CD4-positive, CD25-positive, alpha-beta regulatory T cell (primary cell): ENCODE results near the gene KCNH2. TPM values are rescaled to one million over a fixed set of nuclear protein-coding genes. Genes with fewer than 3 reads are reported as not detected.

Experiments used
- ATAC-seq, 2 donors: fragments of 150-1000 bp; cut with Tn5 transposase; one replicate each; pipeline ENCODE4 v1.10.0; 2021; ENCODE audit warnings: low read depth in 2 of 2, moderate number of reproducible peaks in 2 of 2, moderate library complexity in 1 of 2
- DNase-seq, 3 donors: peaks; one replicate each; pipeline versions ENCODE4 v3.0.0 to v3.0.0-alpha.2; 2012 to 2022; ENCODE audit warnings: mixed read lengths in 1 of 3
- H3K27ac ChIP-seq: one replicate; pipeline ENCODE4 v1.7.0; 2013; ENCODE audit warnings: mild to moderate bottlenecking, low read length; ENCODE audit not compliant: insufficient read depth, poor library complexity, severe bottlenecking
- H3K27me3 ChIP-seq: one replicate; pipeline ENCODE4 v1.7.0; 2013; ENCODE audit warnings: low read length; ENCODE audit not compliant: control insufficient read depth, insufficient read depth
- H3K36me3 ChIP-seq: one replicate; pipeline ENCODE4 v1.7.0; 2013; ENCODE audit warnings: mild to moderate bottlenecking, low read length, moderate library complexity; ENCODE audit not compliant: control insufficient read depth, insufficient read depth
- H3K4me1 ChIP-seq: 2 replicates; pipeline ENCODE4 v1.7.0; 2013; ENCODE audit warnings: mild to moderate bottlenecking, low read length; ENCODE audit not compliant: insufficient read depth, control insufficient read depth, poor library complexity, severe bottlenecking
- H3K4me3 ChIP-seq: one replicate; pipeline ENCODE4 v1.7.0; 2013; ENCODE audit warnings: low read depth, mild to moderate bottlenecking, low read length, moderate library complexity
- H3K9me3 ChIP-seq, 2 experiments: 1 replicate in 1 of 2; 2 replicates in 1 of 2; pipeline ENCODE4 v1.7.0; 2013; ENCODE audit warnings: low read length in 2 of 2, mild to moderate bottlenecking in 1 of 2, moderate library complexity in 1 of 2; ENCODE audit not compliant: control insufficient read depth in 2 of 2
- H3K27ac Mint-ChIP-seq, 3 donors: one replicate each; pipeline ENCODE4 v1.8.0; 2020 to 2022; ENCODE audit warnings: mild to moderate bottlenecking in 3 of 3, mixed read lengths in 3 of 3, moderate library complexity in 2 of 3
- H3K27me3 Mint-ChIP-seq: one replicate; pipeline ENCODE4 v1.8.0; 2022; ENCODE audit warnings: mild to moderate bottlenecking, mixed read lengths
- H3K36me3 Mint-ChIP-seq: one replicate; pipeline ENCODE4 v1.8.0; 2020; ENCODE audit warnings: mixed read lengths
- H3K4me1 Mint-ChIP-seq, 4 donors: one replicate each; pipeline ENCODE4 v1.8.0; 2020 to 2022; ENCODE audit warnings: mixed read lengths in 4 of 4, mild to moderate bottlenecking in 1 of 4
- H3K4me3 Mint-ChIP-seq, 4 donors: one replicate each; pipeline ENCODE4 v1.8.0; 2020 to 2022; ENCODE audit warnings: mild to moderate bottlenecking in 4 of 4, mixed read lengths in 4 of 4, moderate library complexity in 3 of 4
- H3K9me3 Mint-ChIP-seq, 7 donors: one replicate each; pipeline ENCODE4 v1.8.0; 2020 to 2022; ENCODE audit warnings: mixed read lengths in 7 of 7, mild to moderate bottlenecking in 3 of 7, moderate library complexity in 2 of 7
- polyA plus RNA-seq, 4 donors: library from polyadenylated mRNA; unstranded; fragments of 300-500 nt; fragmentation: Illumina TruSeq; gene quantifications; one replicate each; pipeline ENCODE4 v1.2.3, GENCODE V29; 2021
- total RNA-seq: library from RNA; stranded (reverse); gene quantifications from one replicate; pipeline ENCODE4 v1.2.3, GENCODE V29; 2022

KCNH2 gene
- total and polyA plus RNA-seq, 5 donors from 2014 or later, result 0.83 to 3.5 (median 1.6) TPM

DNA sequence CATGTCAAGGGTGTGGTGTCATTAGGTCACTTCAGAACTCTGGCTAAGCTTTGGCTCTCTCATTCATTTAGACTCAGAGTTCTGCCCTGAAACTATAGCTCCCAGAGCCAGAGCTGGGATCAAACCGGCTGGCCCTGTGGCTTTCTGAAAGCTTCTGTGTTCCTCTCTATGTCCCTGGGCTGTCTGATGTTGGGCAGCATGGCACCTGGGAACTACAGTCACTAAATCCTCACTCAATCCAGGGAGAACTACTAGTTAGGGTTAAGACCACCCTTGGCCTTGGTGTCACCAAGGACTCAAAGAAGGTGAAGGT lies 32.9 kb upstream of the KCNH2 start:
- ATAC-seq (no peak), DNase-seq (no peak)
- Histone ChIP-seq H3K36me3 (no peaks in the 10 kb centered on the region), H3K27ac (peak overlapping the region; percentile 77), H3K9me3 (no peaks in the 10 kb centered on the region), H3K27me3 (no peaks in the 10 kb centered on the region), H3K4me1 (peaks cover 90% of the 10 kb centered on the region), H3K4me3 (no peak overlapping the region)
- Mint-ChIP-seq H3K27ac (peak overlapping the region; percentile 92 to 99 (median 95)), H3K9me3 (peaks cover 0 to 4% (median 2%) of the 10 kb centered on the region in 7 donors), H3K27me3 (peaks cover 15% of the 10 kb centered on the region), H3K4me3 (peak overlapping the region; percentile 41 to 79 (median 64)), H3K4me1 (peaks cover 13 to 87% (median 57%) of the 10 kb centered on the region in 4 donors), H3K36me3 (peaks cover 17% of the 10 kb centered on the region)

- Mint-ChIP-seq H3K4me3 (peak overlapping the region; percentile 53 to 79 (median 70)), H3K36me3 (peaks cover 17% of the 10 kb centered on the region), H3K27me3 (peaks cover 13% of the 10 kb centered on the region), H3K4me1 (peaks cover 12 to 86% (median 56%) of the 10 kb centered on the region in 4 donors), H3K27ac (peak overlapping the region; percentile 92 to 99 (median 95)), H3K9me3 (peaks cover 0 to 4% (median 2%) of the 10 kb centered on the region in 7 donors)
- Histone ChIP-seq H3K27me3 (no peaks in the 10 kb centered on the region), H3K4me1 (peaks cover 84% of the 10 kb centered on the region), H3K36me3 (no peaks in the 10 kb centered on the region), H3K27ac (peak overlapping the region; percentile 77), H3K4me3 (no peak overlapping the region), H3K9me3 (no peaks in the 10 kb centered on the region)
- ATAC-seq (no peak), DNase-seq (peak in 1 of 3 donors; percentile 75)
Observed at GRCh38 chr7:151010307-151011096, 32.4 kb upstream of the KCNH2 start.

DNA sequence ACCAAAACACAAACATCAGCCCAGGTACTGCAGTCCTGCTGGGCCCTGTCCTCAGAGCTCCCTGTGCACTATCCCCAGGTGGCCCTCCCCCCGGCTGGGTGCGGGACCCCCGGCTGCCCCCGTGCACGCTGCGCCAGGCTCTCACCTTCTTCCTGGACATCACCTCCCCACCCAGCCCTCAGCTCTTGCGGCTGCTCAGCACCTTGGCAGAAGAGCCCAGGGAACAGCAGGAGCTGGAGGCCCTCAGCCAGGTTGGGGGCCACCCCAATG lies 31.9 kb upstream of the KCNH2 start:
- H3K27ac Mint-ChIP-seq, result peak overlapping the region; percentile 48 to 99 (median 76)
- Histone ChIP-seq H3K27me3 (no peaks in the 10 kb centered on the region), H3K4me3 (no peak overlapping the region), H3K9me3 (no peaks in the 10 kb centered on the region), H3K27ac (peak overlapping the region; percentile 77), H3K36me3 (no peaks in the 10 kb centered on the region), H3K4me1 (peaks cover 79% of the 10 kb centered on the region)
- peaks cover 10% of the 10 kb centered on the region for H3K27me3 Mint-ChIP-seq
- no peak for ATAC-seq
- DNase-seq, result no peak
- peaks cover 0 to 4% (median 2%) of the 10 kb centered on the region in 7 donors for H3K9me3 Mint-ChIP-seq
- peak overlapping the region in 2 of 4 donors; percentile 43 to 79 for H3K4me3 Mint-ChIP-seq
- peaks cover 7 to 84% (median 51%) of the 10 kb centered on the region in 4 donors for H3K4me1 Mint-ChIP-seq
- H3K36me3 Mint-ChIP-seq, result peaks cover 11% of the 10 kb centered on the region

GRCh38 chr7:151009327-151010036 lies 31.4 kb upstream of the KCNH2 start:
- Mint-ChIP-seq H3K27ac (peak overlapping the region in 2 of 3 donors; percentile 48 to 76), H3K36me3 (peaks cover 12% of the 10 kb centered on the region), H3K27me3 (peaks cover 9% of the 10 kb centered on the region), H3K9me3 (peaks cover 0 to 4% (median 2%) of the 10 kb centered on the region in 7 donors), H3K4me1 (peaks cover 5 to 80% (median 47%) of the 10 kb centered on the region in 4 donors), H3K4me3 (peak overlapping the region in 2 of 4 donors; percentile 9 to 43)
- no peaks in the 10 kb centered on the region for H3K36me3 ChIP-seq
- DNase-seq (no peak), ATAC-seq (no peak)
- H3K4me1 ChIP-seq, result peaks cover 74% of the 10 kb centered on the region
- no peaks in the 10 kb centered on the region for H3K9me3 ChIP-seq
- no peaks in the 10 kb centered on the region for H3K27me3 ChIP-seq
- H3K27ac ChIP-seq, result peak overlapping the region; percentile 79
- H3K4me3 ChIP-seq, result no peak overlapping the region

DNA sequence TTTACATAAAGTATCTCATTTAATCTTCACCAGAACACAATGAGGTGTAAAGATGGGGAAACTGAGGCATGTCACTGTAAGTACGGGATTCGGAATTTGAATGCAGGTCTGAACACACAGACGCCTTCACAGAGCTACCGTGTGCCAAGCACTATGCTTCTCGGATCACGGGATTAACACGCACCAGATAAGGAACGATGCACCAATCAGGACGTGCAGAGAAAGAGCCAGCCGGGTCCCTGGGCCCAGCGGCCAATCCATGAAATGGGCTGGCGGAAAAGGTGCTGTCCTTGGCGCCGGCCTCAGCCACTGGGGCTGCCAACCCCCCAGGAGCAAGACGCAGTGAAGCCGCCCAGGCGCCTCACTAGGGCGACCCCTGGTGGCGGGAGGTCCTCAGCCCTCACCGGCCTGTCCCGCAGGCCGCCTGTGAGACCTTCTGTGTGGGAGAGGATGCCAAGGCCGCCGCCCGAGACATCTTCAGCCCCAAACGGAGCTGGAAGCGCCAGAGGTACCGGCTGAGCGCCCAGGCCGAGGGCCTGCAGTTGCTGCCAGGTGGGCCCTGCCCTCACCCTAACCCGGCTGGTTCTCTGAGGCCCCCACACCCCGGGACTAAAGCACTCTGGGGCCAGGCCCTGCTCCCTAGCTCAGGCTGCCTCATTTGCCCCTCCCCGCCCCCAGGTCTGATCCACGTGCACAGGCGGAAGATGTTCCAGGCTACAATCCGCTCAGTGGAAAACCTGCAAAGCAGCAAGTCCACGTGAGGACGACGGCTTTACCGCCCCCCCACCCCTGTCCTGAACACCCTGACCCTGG lies 30.6 kb upstream of the KCNH2 start:
- Histone ChIP-seq H3K27ac (peak overlapping the region; percentile 79), H3K4me1 (peaks cover 66% of the 10 kb centered on the region), H3K27me3 (no peaks in the 10 kb centered on the region), H3K4me3 (peak overlapping the region; percentile 70), H3K36me3 (no peaks in the 10 kb centered on the region), H3K9me3 (no peaks in the 10 kb centered on the region)
- H3K4me1 Mint-ChIP-seq, result peaks cover 0 to 72% (median 42%) of the 10 kb centered on the region in 4 donors
- H3K9me3 Mint-ChIP-seq, result peaks cover 0 to 3% (median 0%) of the 10 kb centered on the region in 7 donors
- DNase-seq (peak; percentile 68 to 85 (median 69)), ATAC-seq (peak; percentile 53 to 62)
- H3K4me3 Mint-ChIP-seq, result peak overlapping the region; percentile 70 to 90 (median 86)
- peaks cover 13% of the 10 kb centered on the region for H3K36me3 Mint-ChIP-seq
- peak overlapping the region; percentile 32 to 96 (median 94) for H3K27ac Mint-ChIP-seq
- peaks cover 2% of the 10 kb centered on the region for H3K27me3 Mint-ChIP-seq

- Histone ChIP-seq H3K4me3 (peak overlapping the region; percentile 70), H3K4me1 (peaks cover 61% of the 10 kb centered on the region), H3K9me3 (no peaks in the 10 kb centered on the region), H3K27me3 (no peaks in the 10 kb centered on the region), H3K27ac (peak overlapping the region; percentile 79), H3K36me3 (no peaks in the 10 kb centered on the region)
- peak; percentile 45 to 47 for ATAC-seq
- Mint-ChIP-seq H3K27ac (peak overlapping the region; percentile 93 to 96 (median 94)), H3K4me3 (peak overlapping the region; percentile 70 to 90 (median 86)), H3K9me3 (peaks cover 0 to 3% (median 0%) of the 10 kb centered on the region in 7 donors), H3K4me1 (peaks cover 0 to 73% (median 43%) of the 10 kb centered on the region in 4 donors), H3K36me3 (peaks cover 13% of the 10 kb centered on the region), H3K27me3 (peaks cover under 1% of the 10 kb centered on the region)
- peak in 2 of 3 donors; percentile 38 to 84 for DNase-seq
Observed at GRCh38 chr7:151008143-151008510, 30.0 kb upstream of the KCNH2 start.

GRCh38 chr7:151007469-151007898 lies 29.4 kb upstream of the KCNH2 start:
- no peak for ATAC-seq
- no peaks in the 10 kb centered on the region for H3K9me3 ChIP-seq
- H3K27ac Mint-ChIP-seq, result peak overlapping the region; percentile 93 to 96 (median 94)
- H3K36me3 ChIP-seq, result no peaks in the 10 kb centered on the region
- H3K27me3 ChIP-seq, result no peaks in the 10 kb centered on the region
- peak overlapping the region; percentile 79 for H3K27ac ChIP-seq
- peaks cover 54% of the 10 kb centered on the region for H3K4me1 ChIP-seq
- H3K4me3 Mint-ChIP-seq, result peak overlapping the region; percentile 70 to 90 (median 86)
- peaks cover 11% of the 10 kb centered on the region for H3K36me3 Mint-ChIP-seq
- no peak overlapping the region for H3K4me3 ChIP-seq
- peaks cover 0 to 66% (median 40%) of the 10 kb centered on the region in 4 donors for H3K4me1 Mint-ChIP-seq
- no peak for DNase-seq
- no peaks in the 10 kb centered on the region for H3K9me3 Mint-ChIP-seq
- peaks cover 6% of the 10 kb centered on the region for H3K27me3 Mint-ChIP-seq
